Measurements from ENCODE around the gene ANKRD12.

Gene ANKRD12

DNA sequence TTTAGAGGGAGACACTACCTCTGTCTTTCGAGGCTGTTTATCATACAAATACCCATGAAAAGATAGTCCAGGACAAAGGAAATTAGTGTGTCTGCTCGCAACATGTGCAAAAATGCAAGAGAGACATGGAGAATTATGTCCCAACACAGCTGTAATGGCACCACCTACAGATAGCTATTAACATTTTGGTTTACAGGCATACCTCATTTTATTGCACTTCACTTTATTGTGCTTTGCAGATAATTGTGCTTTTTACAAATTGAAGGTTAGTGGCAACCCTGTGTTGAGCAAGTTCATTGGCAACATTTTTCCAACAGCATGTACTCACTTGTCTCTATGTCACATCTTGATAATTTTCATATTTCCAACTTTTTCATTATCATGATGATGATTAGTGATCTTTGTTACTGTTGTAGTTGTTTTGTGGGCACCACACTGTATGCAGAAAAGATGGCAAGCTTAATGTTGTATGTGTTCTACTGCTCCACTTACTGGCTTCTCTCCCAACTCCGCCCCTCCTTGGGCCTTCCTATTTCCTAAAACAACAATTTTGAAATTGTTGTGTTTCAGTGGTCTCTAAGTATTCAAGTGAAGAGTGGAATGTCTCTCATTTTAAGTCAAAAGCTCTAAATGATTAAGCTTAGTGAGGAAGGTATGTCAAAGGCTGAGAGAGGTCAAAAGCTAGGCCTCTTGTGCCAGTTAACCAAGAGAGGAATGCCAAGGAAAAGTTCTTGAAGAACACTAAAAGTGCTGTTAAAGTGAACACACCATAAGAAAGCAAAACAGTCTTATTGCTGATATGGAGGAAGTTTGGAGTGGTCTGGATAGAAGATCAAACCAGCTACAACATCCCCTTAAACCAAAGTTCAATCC lies 52.0 kb downstream of the ANKRD12 start:
- DNase-seq: no peak

DNA sequence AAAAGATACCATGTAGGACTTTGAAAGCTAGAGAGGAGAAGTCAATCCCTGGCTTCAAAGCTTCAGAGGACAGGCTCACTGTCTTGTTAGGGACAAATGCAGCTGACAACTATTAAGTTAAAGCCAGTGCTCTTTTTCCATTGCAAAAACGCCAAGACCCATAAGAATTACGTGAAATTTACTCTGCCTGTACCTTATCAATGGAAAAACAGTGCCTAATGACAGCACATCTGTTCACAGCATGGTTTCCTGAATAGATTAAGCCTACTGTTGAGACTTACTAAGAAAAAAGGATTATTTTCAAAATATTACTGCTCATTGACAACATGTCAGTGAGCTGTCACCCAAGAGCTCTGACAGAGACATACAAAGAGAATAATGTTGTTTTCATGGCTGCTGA lies 52.9 kb downstream of the ANKRD12 start:
- DNase-seq: no peak

DNA sequence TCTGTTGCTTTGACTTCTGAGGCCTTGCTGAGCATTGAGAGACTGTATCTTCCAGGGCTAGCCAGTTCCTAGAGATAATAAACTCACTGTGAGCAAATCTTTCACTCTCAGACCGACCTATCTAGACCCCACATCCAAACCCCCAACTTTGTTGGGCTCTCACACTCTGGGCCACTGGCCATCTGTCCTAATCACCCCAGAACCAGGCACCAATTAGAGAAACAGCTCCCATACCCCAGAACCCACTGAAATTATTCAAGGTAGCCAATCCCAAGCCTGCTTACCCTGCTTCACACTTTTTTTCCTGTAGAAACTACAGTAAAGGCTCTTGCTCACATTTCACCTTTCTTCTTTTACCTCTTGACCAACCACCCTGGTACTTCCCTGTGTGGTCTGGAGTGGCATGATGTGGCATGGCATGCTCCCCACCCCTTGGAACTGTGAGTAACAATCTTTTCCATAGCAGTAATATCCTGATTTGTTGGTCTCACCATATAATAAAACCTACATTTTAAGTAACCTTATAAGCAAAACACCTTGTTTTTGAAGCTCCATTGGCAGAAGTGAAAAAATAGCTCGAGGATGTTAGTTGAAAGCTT lies 55.2 kb downstream of the ANKRD12 start:
- no peak for DNase-seq

DNA sequence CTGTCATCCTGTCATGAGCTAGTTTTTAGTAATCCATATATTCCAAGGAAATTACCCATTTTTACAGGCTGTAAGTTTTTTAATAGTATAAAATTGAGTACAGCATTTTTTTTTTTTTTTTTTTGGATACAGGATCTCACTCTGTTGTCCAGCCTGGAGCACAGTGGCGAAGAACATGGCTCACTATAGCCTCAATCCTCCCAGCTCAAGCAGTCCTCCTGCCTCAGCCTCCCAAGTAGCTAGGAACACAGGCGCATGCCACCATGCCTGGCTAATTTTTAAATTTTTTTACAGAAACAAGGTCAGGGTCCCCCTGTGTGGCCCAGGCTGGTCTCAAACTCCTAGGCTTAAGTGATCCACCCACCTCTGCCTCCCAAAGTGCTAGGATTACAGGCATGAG lies 56.5 kb downstream of the ANKRD12 start:
- DNase-seq: no peak

DNA sequence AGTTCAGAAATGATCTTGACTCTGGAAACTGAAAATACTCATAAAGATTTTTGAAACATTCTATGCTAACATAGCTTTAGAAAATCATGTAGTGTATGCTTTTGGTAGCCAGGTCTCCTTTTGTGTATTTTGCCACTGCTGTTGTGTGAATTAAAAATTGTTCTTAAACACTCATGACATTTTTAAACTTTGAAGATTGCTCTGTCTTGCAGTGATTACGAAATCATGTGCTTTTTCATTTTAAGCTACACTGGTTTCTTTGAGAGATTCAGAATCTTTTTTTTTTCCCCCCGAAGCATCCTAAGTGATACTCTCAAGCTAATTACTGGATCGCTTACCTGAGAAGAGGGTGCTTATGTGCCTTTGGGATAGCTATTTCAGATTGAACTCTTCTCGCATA lies 60.0 kb downstream of the ANKRD12 start:
- DNase-seq: no peak

DNA sequence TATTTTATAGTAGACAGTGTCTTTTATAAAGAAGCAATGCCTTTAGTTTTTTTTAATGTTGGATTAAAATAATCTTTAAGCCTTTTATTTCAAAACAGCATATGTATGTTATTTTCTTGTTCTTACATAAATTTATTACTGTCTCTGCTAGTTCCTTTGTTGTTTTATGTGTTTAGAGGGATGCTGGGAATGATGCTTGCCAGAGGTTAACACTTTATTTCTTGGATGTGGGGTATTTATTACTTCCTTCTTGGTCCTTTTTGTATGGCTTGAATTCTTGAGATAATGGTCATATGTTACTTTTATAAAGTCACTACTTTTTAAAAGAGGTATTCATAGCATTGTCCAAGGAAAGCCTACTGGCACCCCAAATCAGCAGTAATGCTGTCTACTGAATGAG lies 63.1 kb downstream of the ANKRD12 start:
- DNase-seq: no peak

DNA sequence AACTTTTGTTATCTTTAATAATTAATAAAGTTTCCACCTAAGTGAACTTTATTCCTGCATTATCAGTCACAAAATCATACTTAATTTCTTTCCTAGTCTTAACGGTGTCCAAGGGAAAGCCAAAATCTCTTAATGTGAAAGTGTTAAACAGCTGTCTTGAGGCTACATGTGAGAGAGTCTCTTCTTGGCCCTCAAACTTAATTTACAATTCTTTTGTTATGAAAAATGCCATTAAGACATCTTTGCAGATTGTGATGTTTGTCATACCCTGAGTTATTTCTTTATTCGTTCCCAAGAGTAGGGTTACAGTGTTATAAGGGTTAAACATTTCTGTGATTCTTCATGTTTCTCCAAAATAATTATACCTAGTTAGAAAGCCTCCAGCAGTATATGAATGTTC lies 64.6 kb downstream of the ANKRD12 start:
- DNase-seq: no peak

DNA sequence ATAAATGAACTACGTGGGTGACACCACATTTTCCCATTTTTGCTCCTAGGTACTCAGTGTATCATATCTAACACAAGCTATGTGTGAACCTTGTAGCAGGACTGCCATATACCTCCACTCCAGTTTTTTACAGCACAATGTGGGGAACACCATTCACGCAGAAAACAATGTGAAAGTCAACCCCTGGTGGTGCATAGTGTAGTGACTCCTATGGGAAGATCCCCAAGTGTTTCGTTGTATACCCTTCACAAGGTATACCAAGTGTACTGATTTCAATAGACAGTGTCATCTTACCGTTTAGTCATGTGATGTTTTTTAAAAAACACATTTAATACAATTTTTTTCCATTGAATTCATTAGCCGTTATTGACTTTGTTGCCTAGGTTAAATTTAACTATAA lies 68.1 kb downstream of the ANKRD12 start:
- no peak for DNase-seq

DNA sequence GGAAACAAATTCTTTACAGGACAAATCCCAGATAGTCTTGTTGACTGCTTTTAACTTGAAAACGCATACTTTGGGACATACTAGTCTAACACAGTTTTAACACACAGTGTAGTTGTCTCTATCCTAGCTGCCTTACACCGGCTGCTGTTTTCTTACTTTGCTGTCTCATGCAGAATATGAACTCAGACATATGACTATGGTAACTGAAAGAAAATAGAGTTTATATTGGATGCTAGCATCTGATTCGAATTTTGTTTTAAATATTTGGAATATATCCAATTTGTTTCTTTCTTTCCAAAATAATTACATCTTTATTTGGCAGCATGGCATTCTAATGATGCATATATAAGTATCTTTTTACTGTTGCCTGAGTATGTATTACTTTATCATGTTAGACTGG lies 69.8 kb downstream of the ANKRD12 start:
- no peak for DNase-seq

DNA sequence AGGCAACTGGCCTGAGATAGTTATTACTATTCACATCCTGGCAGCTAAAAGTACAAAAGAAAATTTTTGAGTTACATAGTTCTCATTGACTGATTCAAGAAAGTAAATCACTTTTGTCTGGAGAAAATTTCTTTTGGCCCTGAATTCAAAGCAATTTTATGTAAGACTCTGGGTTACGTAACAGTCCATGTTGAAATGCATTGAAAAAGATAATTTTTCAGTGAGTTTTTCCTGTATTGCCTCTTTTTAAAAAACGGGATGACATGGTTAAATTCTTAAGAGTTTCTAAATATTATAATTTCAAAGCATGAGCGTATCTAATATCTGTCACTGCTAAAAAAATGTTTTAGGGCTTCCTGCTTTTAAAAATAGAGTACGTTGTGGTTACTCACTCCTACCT lies 72.7 kb downstream of the ANKRD12 start:
- no peak for DNase-seq

DNA sequence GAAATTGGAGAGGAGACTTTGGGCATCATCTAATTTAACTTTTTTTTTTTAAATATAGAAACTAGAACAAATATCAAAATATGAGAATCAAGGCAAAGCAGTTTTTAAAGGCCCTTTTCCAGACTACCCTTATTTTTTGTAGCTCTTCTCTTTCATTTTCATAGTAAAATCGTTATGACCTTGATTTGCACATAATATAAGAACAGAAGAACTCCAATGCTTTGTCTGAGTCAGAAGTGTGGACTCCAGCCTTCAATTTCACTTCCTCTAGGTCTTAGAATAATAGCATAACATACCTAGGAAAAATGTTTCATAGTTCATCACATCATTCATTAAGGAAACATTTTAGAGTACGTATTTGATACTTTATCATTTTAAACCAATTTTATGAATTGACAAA lies 74.4 kb downstream of the ANKRD12 start:
- no peak for DNase-seq

DNA sequence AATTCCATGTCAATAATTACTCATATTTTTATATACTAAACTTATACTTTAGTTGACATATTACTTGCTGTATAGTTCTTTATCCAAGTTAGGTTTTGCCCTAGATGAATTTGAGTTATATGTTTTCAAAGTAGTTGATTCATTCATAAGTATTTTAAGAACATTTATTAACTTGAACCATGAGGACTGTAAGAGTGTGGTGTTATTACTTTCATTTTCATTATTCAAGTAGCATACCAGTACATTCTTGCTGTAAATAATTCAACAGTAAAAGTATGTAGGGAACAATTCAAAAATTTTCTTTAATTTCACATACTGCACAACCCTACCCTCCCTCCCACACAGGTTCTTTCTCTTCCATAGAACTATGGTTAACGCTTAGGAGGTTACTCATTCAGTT lies 75.4 kb downstream of the ANKRD12 start:
- no peak for DNase-seq

DNA sequence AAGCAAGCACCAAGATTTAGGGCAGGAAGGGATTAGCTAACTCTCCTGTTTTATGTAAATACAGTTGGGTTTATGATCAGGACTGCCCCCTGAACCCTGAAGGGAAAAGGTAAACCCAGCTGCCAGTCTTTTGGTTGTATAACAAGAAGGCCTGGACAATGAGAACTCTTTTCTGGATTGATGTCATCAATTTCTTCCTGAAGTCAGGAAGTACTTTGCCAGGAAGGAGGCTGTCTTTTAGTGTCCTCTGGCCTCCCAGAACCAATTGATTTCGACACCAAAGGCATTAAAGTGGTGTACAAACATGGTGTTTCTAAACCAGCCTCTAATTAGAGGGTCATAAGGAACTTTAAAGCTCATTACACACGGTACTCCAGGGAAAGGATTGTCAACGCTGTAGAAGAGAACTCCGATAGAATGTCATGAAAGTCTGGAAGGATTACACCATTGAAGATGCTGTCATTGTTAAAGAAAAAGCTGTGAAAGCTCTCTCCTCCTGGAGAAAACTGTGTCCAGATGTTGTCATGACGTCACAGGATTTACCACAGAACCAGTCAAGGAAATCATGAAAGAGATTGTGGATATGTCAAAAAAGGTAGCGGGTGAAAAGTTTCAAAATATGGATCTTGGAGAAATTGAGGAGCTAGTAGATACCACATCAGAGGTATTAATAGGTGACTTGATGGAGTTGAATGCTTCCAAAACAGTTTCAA lies 78.8 kb downstream of the ANKRD12 start:
- DNase-seq: no peak

DNA sequence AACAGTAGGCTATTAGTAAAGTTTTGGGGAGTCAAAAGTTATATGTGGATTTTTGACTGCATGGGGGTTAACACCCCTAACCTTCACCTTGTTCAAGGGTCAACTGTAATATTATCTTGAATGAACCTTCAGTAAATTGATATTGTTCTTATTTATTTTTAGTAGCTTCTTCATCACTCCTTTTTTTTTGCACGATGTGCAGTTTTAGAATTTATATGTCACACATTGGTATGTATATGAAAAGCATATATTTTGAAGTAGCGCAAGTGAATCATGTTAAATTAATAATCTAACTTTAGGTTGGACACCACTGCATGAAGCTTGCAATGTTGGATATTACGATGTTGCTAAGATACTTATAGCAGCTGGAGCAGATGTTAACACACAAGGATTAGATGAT lies 79.9 kb downstream of the ANKRD12 start:
- no peak for DNase-seq

DNA sequence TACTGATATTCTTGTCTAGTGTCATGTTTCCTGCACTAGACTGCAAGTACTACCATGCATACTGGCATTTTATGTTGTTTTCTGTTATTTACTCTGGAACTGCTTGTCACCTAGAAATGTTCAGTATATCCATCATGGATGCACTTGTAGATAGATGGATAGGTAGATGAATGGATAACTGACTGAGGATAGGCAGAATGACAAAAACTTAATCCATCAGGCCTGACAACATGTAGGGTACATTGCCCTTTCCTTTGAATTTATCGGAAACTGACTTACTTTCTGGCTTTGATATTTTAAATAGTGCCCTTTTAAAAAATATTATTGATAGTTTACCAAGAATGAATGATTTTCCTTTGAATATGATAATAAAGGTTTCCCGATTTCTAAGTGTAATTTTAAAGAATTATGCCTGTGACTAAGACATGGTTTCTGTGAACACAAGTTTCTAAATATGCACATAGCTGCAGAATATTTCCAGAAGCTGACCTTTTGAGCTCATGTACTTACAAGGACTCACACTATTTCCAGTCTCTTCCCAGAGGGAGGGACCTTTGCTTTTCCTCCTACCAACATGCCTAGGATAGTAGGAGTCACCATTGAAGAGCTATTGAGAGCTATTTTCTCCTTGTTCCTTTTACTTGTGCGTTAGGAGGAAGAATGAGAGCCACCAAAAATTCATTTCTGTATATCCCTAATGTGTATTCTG lies 81.3 kb downstream of the ANKRD12 start:
- no peak for DNase-seq

DNA sequence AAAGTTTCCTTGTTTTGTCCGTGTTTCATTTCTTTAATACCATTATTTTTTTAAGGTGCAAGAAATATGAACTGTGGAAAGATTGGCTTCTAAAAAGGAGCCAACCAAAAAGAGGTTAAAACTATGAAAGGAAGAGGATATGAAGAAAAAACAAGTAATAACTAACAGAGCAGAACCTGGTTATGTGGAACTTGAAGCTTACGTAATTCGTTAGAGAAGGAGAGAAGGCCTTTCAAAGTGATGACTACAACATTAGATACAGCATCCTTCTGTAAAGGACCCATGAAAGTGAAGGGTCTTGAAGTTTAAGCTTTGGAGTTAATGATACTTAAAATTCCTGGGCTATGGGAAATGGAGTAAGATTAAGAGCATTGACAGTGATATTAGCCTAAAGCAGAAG lies 84.5 kb downstream of the ANKRD12 start:
- no peak for DNase-seq

DNA sequence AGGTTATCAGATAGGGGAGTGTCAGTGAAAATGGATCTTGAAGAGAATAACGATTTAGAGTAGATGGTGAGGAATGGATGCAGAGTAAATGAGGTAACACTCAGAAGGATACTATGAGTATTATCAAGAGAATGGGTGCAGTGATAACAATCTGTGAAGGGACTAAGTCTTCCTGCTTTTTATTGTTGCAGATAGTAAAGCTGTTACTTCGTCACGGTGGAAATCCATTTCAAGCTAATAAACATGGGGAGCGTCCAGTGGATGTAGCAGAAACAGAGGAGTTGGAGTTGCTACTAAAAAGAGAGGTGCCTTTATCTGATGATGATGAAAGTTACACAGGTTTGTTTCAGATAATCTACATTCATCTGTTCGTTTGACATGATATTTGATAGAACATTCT lies 85.1 kb downstream of the ANKRD12 start:
- DNase-seq: no peak

DNA sequence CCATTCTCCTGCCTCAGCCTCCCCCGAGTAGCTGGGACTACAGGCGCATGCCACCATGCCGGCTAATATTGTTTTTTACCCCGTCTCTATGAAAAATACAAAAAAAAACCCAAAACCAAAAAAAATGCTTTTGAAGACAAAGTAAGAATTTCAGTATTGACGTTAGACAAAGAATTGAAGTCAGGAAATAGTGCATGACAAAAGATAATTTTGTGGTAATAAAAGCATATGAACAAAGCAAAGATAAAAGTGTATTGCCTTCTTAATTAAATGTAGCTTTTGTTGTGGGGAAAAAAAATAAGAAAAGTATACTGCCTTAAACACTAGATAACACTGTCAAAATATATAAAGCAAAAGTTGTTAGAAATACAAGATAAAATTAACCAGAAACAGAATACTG lies 86.8 kb downstream of the ANKRD12 start:
- DNase-seq: no peak

DNA sequence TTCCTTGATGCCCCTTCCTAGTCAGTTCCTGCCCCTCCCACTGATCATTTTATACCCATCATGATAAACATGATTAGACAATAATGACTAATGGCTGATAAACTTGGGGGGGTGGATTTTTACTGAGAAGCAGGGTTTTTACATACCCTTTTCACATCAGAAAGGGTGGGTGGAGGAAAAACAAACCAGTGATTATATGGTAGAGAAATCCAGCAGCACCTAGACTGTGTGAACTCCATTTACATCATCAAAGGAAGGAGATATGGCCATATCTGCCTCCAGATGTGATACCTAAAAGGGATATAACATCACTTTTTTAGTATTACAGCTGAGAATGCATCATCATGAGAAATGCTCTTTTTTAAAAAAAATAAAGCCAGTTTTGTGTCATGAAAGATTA lies 89.9 kb downstream of the ANKRD12 start:
- no peak for DNase-seq

DNA sequence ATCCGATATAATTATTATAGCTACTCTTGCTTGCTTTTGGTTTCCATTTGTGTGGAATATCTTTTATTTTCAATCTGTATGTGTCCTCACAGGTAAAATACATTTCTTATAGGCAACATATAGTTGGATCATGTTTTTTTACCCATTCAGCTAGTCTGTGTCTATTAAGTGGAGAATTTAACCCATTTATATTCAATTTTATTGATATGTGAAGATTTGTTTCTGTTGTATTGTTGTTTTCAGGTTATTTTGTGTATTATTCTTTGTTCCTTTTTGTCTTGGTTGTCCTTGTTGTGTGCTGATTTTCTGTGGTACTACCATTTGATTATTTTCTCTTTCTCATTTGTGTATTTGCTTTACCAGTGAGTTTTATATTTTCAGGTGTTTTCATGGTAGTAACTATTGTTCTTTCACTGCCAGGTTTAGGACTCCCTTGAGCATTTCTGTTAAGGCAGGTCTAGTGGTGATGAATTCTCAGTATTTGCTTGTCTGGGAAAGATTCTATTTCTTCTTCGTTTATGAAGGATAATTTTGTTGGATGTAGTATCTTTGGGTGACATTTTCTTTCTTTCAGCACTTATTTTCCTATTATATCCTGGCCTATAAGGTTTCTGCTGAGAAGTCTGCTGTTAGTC lies 95.4 kb downstream of the ANKRD12 start:
- no peak for DNase-seq

DNA sequence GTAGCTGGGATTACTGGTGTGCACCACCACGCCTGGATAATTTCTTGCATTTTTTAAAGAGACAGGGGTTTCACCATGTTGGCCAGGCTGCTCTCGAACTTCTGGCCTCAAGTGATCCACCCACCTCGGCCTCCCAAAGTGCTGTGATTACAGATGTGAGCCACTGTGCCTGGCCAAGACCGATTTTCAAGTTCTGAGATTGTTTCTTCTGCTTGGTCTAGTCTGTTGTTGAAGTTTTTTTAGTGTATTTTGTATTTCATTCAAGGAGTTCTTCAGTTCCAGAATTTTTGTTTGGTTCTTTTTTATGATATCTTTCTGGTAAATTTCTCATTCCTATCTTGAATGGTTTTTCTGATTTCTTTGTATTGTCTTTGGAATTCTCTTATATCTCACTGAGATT lies 96.4 kb downstream of the ANKRD12 start:
- DNase-seq: no peak

DNA sequence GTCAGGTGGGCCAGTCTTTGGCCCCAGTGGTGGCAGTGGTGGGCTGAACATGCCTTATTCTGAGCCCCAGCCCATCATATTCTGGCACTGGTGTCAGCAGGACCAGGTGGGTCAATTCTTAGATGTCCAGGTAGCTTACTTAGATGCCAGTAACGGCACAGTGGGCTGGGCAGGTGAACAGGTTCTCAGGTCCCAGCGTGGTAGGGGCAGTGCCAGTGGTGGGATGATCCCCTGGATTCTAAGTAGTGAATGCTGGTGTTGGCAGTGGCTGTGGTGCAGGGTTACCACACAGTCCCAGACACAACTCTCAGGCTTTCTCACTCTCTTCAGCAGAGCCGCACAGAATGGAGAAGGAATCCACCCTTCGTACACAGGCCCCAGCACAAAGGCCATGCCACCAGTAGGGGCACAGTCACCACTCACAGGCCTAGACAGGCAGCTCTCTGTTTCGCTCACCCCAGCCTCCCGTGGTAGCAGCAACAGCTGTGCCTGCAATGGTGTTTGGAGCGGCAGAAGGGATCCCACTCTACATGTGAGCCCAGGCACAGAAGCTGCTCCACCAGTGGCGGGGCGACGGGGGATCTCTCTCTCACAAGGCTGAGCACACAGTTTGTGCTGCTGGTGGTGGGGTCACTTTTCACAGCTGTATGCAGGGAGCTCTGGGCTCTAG lies 97.3 kb downstream of the ANKRD12 start:
- no peak for DNase-seq
